Kidney (tissue), 14 donors: Measurements from ENCODE around the gene SKI. TPM values are rescaled to one million over a fixed set of nuclear protein-coding genes. Genes with fewer than 3 reads are reported as not detected.

Source experiments
- DNase-seq, 5 donors: peaks; one replicate each; pipeline ENCODE4 v3.0.0-alpha.2; 2013 to 2020
- FAIRE-seq: peaks from 2 replicates; lab custom pipeline; 2012; peaks lifted over from hg19 to GRCh38; lab: Jason Lieb, UNC
- H3K27ac ChIP-seq, 2 donors: one replicate each; pipeline ENCODE4 v1.7.0; 2013; ENCODE audit warnings: low read depth in 2 of 2, low read length in 2 of 2, inconsistent platforms in 1 of 2
- H3K27me3 ChIP-seq: one replicate; pipeline ENCODE4 v1.7.1; 2013; ENCODE audit warnings: low read length, inconsistent platforms; ENCODE audit not compliant: control insufficient read depth, insufficient read depth
- H3K36me3 ChIP-seq, 3 donors: one replicate each; pipeline versions ENCODE4 v1.7.0 to v1.7.1; 2013; ENCODE audit warnings: low read length in 3 of 3, control low read depth in 1 of 3, inconsistent platforms in 1 of 3; ENCODE audit not compliant: insufficient read depth in 3 of 3, control insufficient read depth in 2 of 3
- H3K4me1 ChIP-seq, 3 donors: one replicate each; pipeline versions ENCODE4 v1.7.0 to v1.7.1; 2013; ENCODE audit warnings: low read length in 3 of 3, inconsistent platforms in 1 of 3, low read depth in 1 of 3; ENCODE audit not compliant: control insufficient read depth in 2 of 3, insufficient read depth in 2 of 3
- H3K4me3 ChIP-seq, 3 donors: one replicate each; pipeline versions ENCODE4 v1.7.0 to v1.8.1; 2013; ENCODE audit warnings: low read length in 3 of 3, control low read depth in 1 of 3, inconsistent platforms in 1 of 3
- H3K9ac ChIP-seq, 3 donors: one replicate each; pipeline versions ENCODE4 v1.7.0 to v1.7.1; 2013; ENCODE audit warnings: low read length in 3 of 3, control low read depth in 1 of 3, inconsistent platforms in 1 of 3
- H3K9me3 ChIP-seq, 3 donors: one replicate each; pipeline versions ENCODE4 v1.7.0 to v1.7.1; 2013; ENCODE audit warnings: low read length in 3 of 3, control low read depth in 1 of 3, inconsistent platforms in 1 of 3; ENCODE audit not compliant: control insufficient read depth in 2 of 3, insufficient read depth in 1 of 3
- intact Hi-C: fragments of 100-400 bp; cut with DNase I; formaldehyde crosslinking; loops from one replicate; pipeline ENCODE4 v1.11.1; 2022
- polyA plus RNA-seq: library from polyadenylated mRNA; stranded (reverse); fragments of 350-450 nt; fragmentation: Illumina TruSeq; extraction: RNeasy Lipid Tissue Mini Kit (QIAGEN cat#74804); gene quantifications from one replicate; pipeline ENCODE4 v1.2.3, GENCODE V29; 2014; ENCODE audit warnings: low read depth, low replicate concordance; ENCODE audit not compliant: insufficient read depth
- total RNA-seq: library from RNA; stranded (reverse); fragmentation: NEBNext Ultra II Directional; extraction: Animal tissue kit (Norgen Biotek cat#: 25700); gene quantifications from one replicate; pipeline ENCODE4 v1.2.1, GENCODE V29; 2021
- TF ChIP-seq, protein P1 (sequence below): IDR thresholded peaks from 3 replicates; pipeline ENCODE4 v1.5.1; 2012; ENCODE audit warnings: mild to moderate bottlenecking, moderate library complexity, borderline replicate concordance; ENCODE audit not compliant: insufficient read depth; ENCODE audit errors: extremely low read depth
- donor health status: control.
- donor health status: control.
- donor health status: control.
- donor health status: control.
- donor health status: control.
- donor health status: DM: yes; HTN: yes; CAD: no.
- donor health status: Normal renal cell carcinoma (clear cell type).

Gene SKI
- total and polyA plus RNA-seq, 2 donors from 2014 or later: 9.2 to 78.6 TPM

DNA sequence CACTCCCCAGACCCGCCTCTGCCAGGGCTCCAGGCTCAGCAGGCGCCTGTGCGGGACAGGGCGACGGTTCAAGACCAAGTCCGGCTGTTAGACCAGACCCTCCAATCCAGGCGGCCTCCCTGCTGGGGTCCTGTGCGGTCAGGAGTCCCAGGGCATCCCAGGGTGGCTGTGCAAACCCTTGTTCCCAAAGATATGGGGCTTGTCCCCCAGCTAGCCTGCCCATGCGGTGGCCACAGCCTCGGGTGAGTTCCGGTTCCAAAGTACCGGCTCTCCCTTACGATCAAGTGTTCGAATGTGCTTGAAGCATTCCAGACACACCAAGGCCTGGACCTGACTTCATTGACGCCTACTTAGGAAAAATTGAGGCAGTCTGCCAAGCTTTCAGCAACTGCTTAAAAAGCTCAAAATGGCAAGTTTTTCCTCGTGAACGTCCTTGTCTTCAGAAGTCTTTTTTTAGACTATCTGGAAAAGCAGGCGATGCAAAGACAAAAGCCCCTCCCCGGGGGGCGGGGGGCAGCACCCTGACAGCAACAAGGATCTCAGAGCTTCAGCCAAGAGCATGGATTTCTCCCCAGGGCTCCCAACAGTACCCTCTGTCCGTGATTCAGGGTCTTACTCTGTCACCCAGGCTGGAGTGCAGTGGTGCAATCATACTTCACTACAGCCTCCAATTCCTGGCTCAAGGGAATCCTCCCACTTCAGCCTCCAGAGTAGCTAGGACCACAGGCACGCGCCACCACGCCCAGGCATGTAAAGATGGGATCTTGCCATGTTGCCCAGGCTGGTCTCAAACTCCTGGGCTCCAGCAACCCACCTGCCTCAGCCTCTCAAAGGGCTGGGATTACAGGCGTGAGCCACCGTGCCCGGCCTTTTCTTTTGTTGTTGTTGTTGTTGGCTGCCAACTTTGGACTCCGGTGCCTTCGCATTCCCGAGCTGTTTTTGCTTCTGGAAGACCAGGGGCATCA, 35.8 kb upstream of the SKI start:
- TF ChIP-seq, protein P1, sequence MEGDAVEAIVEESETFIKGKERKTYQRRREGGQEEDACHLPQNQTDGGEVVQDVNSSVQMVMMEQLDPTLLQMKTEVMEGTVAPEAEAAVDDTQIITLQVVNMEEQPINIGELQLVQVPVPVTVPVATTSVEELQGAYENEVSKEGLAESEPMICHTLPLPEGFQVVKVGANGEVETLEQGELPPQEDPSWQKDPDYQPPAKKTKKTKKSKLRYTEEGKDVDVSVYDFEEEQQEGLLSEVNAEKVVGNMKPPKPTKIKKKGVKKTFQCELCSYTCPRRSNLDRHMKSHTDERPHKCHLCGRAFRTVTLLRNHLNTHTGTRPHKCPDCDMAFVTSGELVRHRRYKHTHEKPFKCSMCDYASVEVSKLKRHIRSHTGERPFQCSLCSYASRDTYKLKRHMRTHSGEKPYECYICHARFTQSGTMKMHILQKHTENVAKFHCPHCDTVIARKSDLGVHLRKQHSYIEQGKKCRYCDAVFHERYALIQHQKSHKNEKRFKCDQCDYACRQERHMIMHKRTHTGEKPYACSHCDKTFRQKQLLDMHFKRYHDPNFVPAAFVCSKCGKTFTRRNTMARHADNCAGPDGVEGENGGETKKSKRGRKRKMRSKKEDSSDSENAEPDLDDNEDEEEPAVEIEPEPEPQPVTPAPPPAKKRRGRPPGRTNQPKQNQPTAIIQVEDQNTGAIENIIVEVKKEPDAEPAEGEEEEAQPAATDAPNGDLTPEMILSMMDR: no peak
- DNase-seq (peak in 2 of 5 donors; percentile 73 to 78), FAIRE-seq (no peak)
- intact Hi-C loops: no loop called here
- H3K27ac ChIP-seq: peak overlapping the region in 1 of 2 donors; percentile 5
- H3K9me3 ChIP-seq: no peaks in the 10 kb centered on the region
- H3K27me3 ChIP-seq: no peaks in the 10 kb centered on the region
- no peak overlapping the region for H3K9ac ChIP-seq
- H3K4me1 ChIP-seq: peaks cover 0 to 28% (median 0%) of the 10 kb centered on the region in 3 donors
- no peaks in the 10 kb centered on the region for H3K36me3 ChIP-seq
- no peak overlapping the region for H3K4me3 ChIP-seq

GRCh38 chr1:2193514-2194281, 34.4 kb upstream of the SKI start:
- Histone ChIP-seq H3K27ac (peak overlapping the region in 1 of 2 donors; percentile 86), H3K4me3 (peak overlapping the region in 2 of 3 donors; percentile 34 to 47), H3K9me3 (no peaks in the 10 kb centered on the region), H3K9ac (peak overlapping the region in 2 of 3 donors; percentile 40 to 55), H3K36me3 (no peaks in the 10 kb centered on the region), H3K4me1 (peaks cover 0 to 33% (median 1%) of the 10 kb centered on the region in 3 donors), H3K27me3 (no peaks in the 10 kb centered on the region)
- peak in 2 of 5 donors; percentile 29 to 86 for DNase-seq
- intact Hi-C loops: no loop called here
- TF ChIP-seq, protein P1: no peak
- FAIRE-seq: no peak

DNA sequence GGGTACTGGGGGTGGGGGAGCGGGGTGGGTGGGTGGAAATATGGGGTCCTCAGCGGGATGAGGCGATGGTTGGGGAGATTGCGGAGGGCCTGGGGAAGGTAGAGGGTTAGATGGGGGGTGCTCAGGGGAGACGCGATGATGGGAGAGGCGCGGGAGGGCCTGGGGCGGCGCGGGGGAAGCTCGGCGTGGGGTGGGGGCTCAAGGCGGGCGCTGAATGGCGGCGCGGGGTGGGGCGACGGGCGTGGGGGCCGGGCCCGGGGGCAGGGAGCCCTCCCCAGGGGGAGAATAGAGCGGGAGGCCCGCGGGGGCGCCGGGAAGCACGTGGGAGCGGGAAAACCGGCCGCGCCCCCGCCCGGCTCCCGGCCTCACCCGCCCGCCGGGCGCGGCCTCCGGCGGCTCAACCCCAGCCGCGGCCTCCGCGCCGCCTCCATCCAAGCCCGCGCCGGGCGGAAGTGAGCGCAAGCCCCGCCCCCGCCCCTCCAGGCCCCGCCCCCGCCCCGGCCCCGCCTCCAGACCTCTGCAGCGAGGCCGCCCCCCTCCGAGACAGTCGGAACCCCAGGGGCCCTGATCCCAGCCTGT, 33.7 kb upstream of the SKI start, which contains the start of gene FAAP20:
Gene FAAP20, minus strand, starts transcription at position 454 of the 579 bp plus-strand sequence. Its CDS starts 23 bp downstream, at position 431.
- no peaks in the 10 kb centered on the region for H3K27me3 ChIP-seq
- H3K9ac ChIP-seq: peak within 1 kb of the TSS in 2 of 3 donors; percentile 81 to 82
- H3K27ac ChIP-seq: peak within 1 kb of the TSS; percentile 89 to 93
- no peak for FAIRE-seq
- H3K4me1 ChIP-seq: peaks cover 0 to 35% (median 4%) of the 10 kb centered on the region in 3 donors
- H3K36me3 ChIP-seq: no peaks in the 10 kb centered on the region
- intact Hi-C loops: no loop called here
- H3K4me3 ChIP-seq: peak within 1 kb of the TSS in 2 of 3 donors; percentile 58 to 71
- peak; percentile 69 to 93 (median 87) for DNase-seq
- TF ChIP-seq, protein P1: no peak
- H3K9me3 ChIP-seq: no peaks in the 10 kb centered on the region
